CD14-positive monocyte (primary cell): ENCODE results near the gene ARHGAP15. TPM values are rescaled to one million over a fixed set of nuclear protein-coding genes. Genes with fewer than 3 reads are reported as not detected.

ENCODE experiments used
- DNase-seq, 3 donors: peaks; one replicate each; pipeline ENCODE4 v3.0.0-alpha.2; 2011 to 2022
- H2AFZ ChIP-seq: 2 replicates; pipeline ENCODE4 v1.6.0; 2012; ENCODE audit warnings: mild to moderate bottlenecking, low read depth, low read length, inconsistent platforms; ENCODE audit not compliant: insufficient read depth, poor library complexity, severe bottlenecking
- H3K27ac ChIP-seq, 2 donors: 1 replicate in 1 of 2; 2 replicates in 1 of 2; pipeline ENCODE4 v1.5.1; 2012 to 2013; ENCODE audit warnings: low read length in 2 of 2, control low read depth in 1 of 2, inconsistent platforms in 1 of 2, low read depth in 1 of 2, mild to moderate bottlenecking in 1 of 2
- H3K27me3 ChIP-seq, 2 donors: one replicate each; pipeline versions ENCODE4 v1.6.0 to v1.6.1; 2011 to 2013; ENCODE audit warnings: low read length in 2 of 2; ENCODE audit not compliant: control insufficient read depth in 2 of 2, insufficient read depth in 2 of 2
- H3K36me3 ChIP-seq, 2 donors: replicated peaks in 1 of 2; 1 replicate in 1 of 2; 2 replicates in 1 of 2; pipeline versions ENCODE4 v1.5.1 to v1.6.1; 2012 to 2013; ENCODE audit warnings: low read length in 2 of 2, control low read depth in 1 of 2, inconsistent platforms in 1 of 2, mild to moderate bottlenecking in 1 of 2; ENCODE audit not compliant: insufficient read depth in 2 of 2, control insufficient read depth in 1 of 2
- H3K4me1 ChIP-seq, 2 donors: 1 replicate in 1 of 2; 2 replicates in 1 of 2; pipeline versions ENCODE4 v1.5.1 to v1.6.1; 2012 to 2013; ENCODE audit warnings: low read length in 2 of 2, control low read depth in 1 of 2, inconsistent platforms in 1 of 2, mild to moderate bottlenecking in 1 of 2, moderate library complexity in 1 of 2; ENCODE audit not compliant: insufficient read depth in 2 of 2, control insufficient read depth in 1 of 2
- H3K4me2 ChIP-seq: replicated peaks from 2 replicates; pipeline ENCODE3; 2012; ENCODE audit warnings: low read length, moderate library complexity, mild to moderate bottlenecking; ENCODE audit not compliant: poor library complexity, severe bottlenecking; ENCODE audit errors: extremely low read depth
- H3K4me3 ChIP-seq, 3 experiments: fragments of 200-600 bp in 1 of 3; sonication (generic) in 1 of 3; replicated peaks in 1 of 3; 1 replicate in 2 of 3; 2 replicates in 1 of 3; pipeline ENCODE4 v1.5.1; 2011 to 2013; ENCODE audit warnings: low read length in 3 of 3, mild to moderate bottlenecking in 3 of 3, control low read depth in 2 of 3, low read depth in 2 of 3, inconsistent platforms in 1 of 3, moderate library complexity in 1 of 3
- H3K79me2 ChIP-seq: 2 replicates; pipeline ENCODE4 v1.6.0; 2012; ENCODE audit warnings: mild to moderate bottlenecking, control low read depth, inconsistent platforms, low read length, moderate library complexity; ENCODE audit not compliant: insufficient read depth
- H3K9ac ChIP-seq: 2 replicates; pipeline ENCODE4 v1.6.0; 2017; ENCODE audit warnings: low read length, mild to moderate bottlenecking; ENCODE audit not compliant: insufficient read depth, poor library complexity, severe bottlenecking
- H3K9me3 ChIP-seq, 2 donors: replicated peaks in 1 of 2; 1 replicate in 1 of 2; 2 replicates in 1 of 2; pipeline versions ENCODE4 v1.5.1 to v1.6.1; 2012 to 2013; ENCODE audit warnings: low read length in 2 of 2, control low read depth in 1 of 2; ENCODE audit not compliant: control insufficient read depth in 1 of 2, insufficient read depth in 1 of 2
- H4K20me1 ChIP-seq: 2 replicates; pipeline ENCODE4 v1.6.0; 2012; ENCODE audit warnings: mild to moderate bottlenecking, low read length, control low read depth, moderate library complexity; ENCODE audit not compliant: insufficient read depth
- H3K27ac Mint-ChIP-seq, 7 donors: one replicate each; pipeline ENCODE4 v1.8.0; 2020; ENCODE audit warnings: mild to moderate bottlenecking in 7 of 7, mixed read lengths in 7 of 7, moderate library complexity in 6 of 7, inconsistent platforms in 2 of 7
- H3K27me3 Mint-ChIP-seq, 3 donors: one replicate each; pipeline ENCODE4 v1.8.0; 2021 to 2022; ENCODE audit warnings: low read depth in 3 of 3, mild to moderate bottlenecking in 3 of 3, mixed read lengths in 3 of 3, moderate library complexity in 3 of 3, inconsistent platforms in 1 of 3
- H3K36me3 Mint-ChIP-seq, 2 donors: one replicate each; pipeline ENCODE4 v1.8.0; 2020; ENCODE audit warnings: mixed read lengths in 2 of 2, inconsistent platforms in 1 of 2, mild to moderate bottlenecking in 1 of 2
- H3K4me1 Mint-ChIP-seq: one replicate; pipeline ENCODE4 v1.8.0; 2020; ENCODE audit warnings: mild to moderate bottlenecking, mixed read lengths
- H3K4me3 Mint-ChIP-seq, 2 donors: one replicate each; pipeline ENCODE4 v1.8.0; 2020; ENCODE audit warnings: mild to moderate bottlenecking in 2 of 2, mixed read lengths in 2 of 2, moderate library complexity in 1 of 2
- H3K9me3 Mint-ChIP-seq, 7 donors: one replicate each; pipeline ENCODE4 v1.8.0; 2020 to 2022; ENCODE audit warnings: mixed read lengths in 7 of 7, mild to moderate bottlenecking in 6 of 7, moderate library complexity in 6 of 7, inconsistent platforms in 2 of 7
- CTCF ChIP-seq: fragments of 200-600 bp; IDR thresholded peaks from one replicate; pipeline ENCODE4 v1.8.0; 2022; ENCODE audit warnings: antibody characterized with exemption, mild to moderate bottlenecking
- WGBS: methylation state at CpG from one replicate; pipeline ENCODE4 v1.1.5; 2013; ENCODE audit warnings: missing lambda C conversion rate; ENCODE audit not compliant: insufficient coverage; 5-methylcytosine and 5-hydroxymethylcytosine counted together
- intact Hi-C, 2 donors: fragments of 100-400 bp; cut with micrococcal nuclease; formaldehyde crosslinking; loops; one replicate each; pipeline versions ENCODE4 v1.15.0 to v1.15.1; 2023
- polyA plus RNA-seq, 3 donors: library from polyadenylated mRNA; depleted of rRNA in 1 of 3; unstranded in 2 of 3; stranded (reverse) in 1 of 3; fragments of 300-500 nt in 2 of 3; fragments of >200 nt in 1 of 3; fragmentation: Illumina TruSeq in 2 of 3; gene quantifications; 1 replicate in 2 of 3; 2 replicates in 1 of 3; pipeline ENCODE4 v1.2.3, GENCODE V29; 2012 to 2021

Gene ARHGAP15
- polyA plus RNA-seq, 3 donors: 35.4 to 50.9 (median 50.7) TPM

GRCh38 chr2:143716522-143716921 is 587.3 kb downstream of the ARHGAP15 start:
- intact Hi-C loops: no loop called here
- H3K9me3 Mint-ChIP-seq: peaks cover 0 to 10% (median 7%) of the 10 kb centered on the region in 7 donors

GRCh38 chr2:143717053-143717452 is 587.8 kb downstream of the ARHGAP15 start:
- DNase-seq: no peak
- no peak for TF ChIP-seq CTCF
- Mint-ChIP-seq H3K4me3 (no peak overlapping the region), H3K4me1 (no peaks in the 10 kb centered on the region), H3K27me3 (no peaks in the 10 kb centered on the region), H3K27ac (no peak overlapping the region), H3K36me3 (peaks cover 34 to 48% of the 10 kb centered on the region in 2 donors), H3K9me3 (peaks cover 0 to 8% (median 3%) of the 10 kb centered on the region in 7 donors)
- no peaks in the 10 kb centered on the region for H3K4me1 ChIP-seq
- H3K27ac ChIP-seq: no peak overlapping the region
- no peaks in the 10 kb centered on the region for H3K79me2 ChIP-seq
- H3K9me3 ChIP-seq: peaks cover 0 to 2% of the 10 kb centered on the region in 2 donors
- peaks cover 4 to 31% of the 10 kb centered on the region in 2 donors for H3K36me3 ChIP-seq
- H3K4me3 ChIP-seq: no peak overlapping the region
- no peak overlapping the region for H2AFZ ChIP-seq
- no peak overlapping the region for H3K9ac ChIP-seq
- H4K20me1 ChIP-seq: no peaks in the 10 kb centered on the region
- WGBS: 73% methylated on average over 4 of the region's 6 CpGs
- H3K4me2 ChIP-seq: no peak overlapping the region
- intact Hi-C loops: no loop called here
- H3K27me3 ChIP-seq: no peaks in the 10 kb centered on the region

More at GRCh38 chr2:143716522-143716921, 587.3 kb downstream of the ARHGAP15 start:
- peak overlapping the region in 1 of 7 donors; percentile 14 for H3K27ac Mint-ChIP-seq
- H3K27me3 ChIP-seq: no peaks in the 10 kb centered on the region
- WGBS: no CpG with 5 or more reads among the region's 1 CpG
- H2AFZ ChIP-seq: no peak overlapping the region
- no peak overlapping the region for H3K4me2 ChIP-seq
- no peak for TF ChIP-seq CTCF
- H3K4me3 ChIP-seq: no peak overlapping the region
- H4K20me1 ChIP-seq: no peaks in the 10 kb centered on the region
- H3K9ac ChIP-seq: no peak overlapping the region
- no peak overlapping the region for H3K27ac ChIP-seq
- H3K36me3 ChIP-seq: peaks cover 5 to 36% of the 10 kb centered on the region in 2 donors
- H3K79me2 ChIP-seq: no peaks in the 10 kb centered on the region
- no peak for DNase-seq
- no peaks in the 10 kb centered on the region for H3K27me3 Mint-ChIP-seq
- no peak overlapping the region for H3K4me3 Mint-ChIP-seq
- H3K9me3 ChIP-seq: peaks cover 2 to 7% of the 10 kb centered on the region in 2 donors
- peaks cover 39 to 53% of the 10 kb centered on the region in 2 donors for H3K36me3 Mint-ChIP-seq
- no peaks in the 10 kb centered on the region for H3K4me1 ChIP-seq
- no peaks in the 10 kb centered on the region for H3K4me1 Mint-ChIP-seq
